CD4-positive, alpha-beta T cell treated with Interleukin-15 for 4 hours (primary cell): ENCODE measurements around the gene LSS.
"Not testable (repeated sequence)": the region's sequence is repeated elsewhere in the genome, so short reads cannot be mapped to it uniquely, and the experiment has no call there.

Experiments
- DNase-seq: peaks from one replicate; pipeline ENCODE4 v3.0.0-alpha.2; 2020; ENCODE audit warnings: low spot score

Gene LSS

GRCh38 chr21:46152927-46153246 lies 75.7 kb downstream of the LSS start:
- DNase-seq: no peak

GRCh38 chr21:46151989-46152926 lies 76.3 kb downstream of the LSS start:
- DNase-seq: no peak

GRCh38 chr21:46151261-46151988 lies 77.1 kb downstream of the LSS start:
- DNase-seq: no peak

- DNase-seq: no peak
Measured at GRCh38 chr21:46150491-46151121, 78.0 kb downstream of the LSS start.

- no peak for DNase-seq
Measured at GRCh38 chr21:46150073-46150472, 78.5 kb downstream of the LSS start.

- DNase-seq: no peak
Measured at GRCh38 chr21:46149205-46149901, 79.2 kb downstream of the LSS start.

- no peak for DNase-seq
Measured at GRCh38 chr21:46148106-46148505, 80.5 kb downstream of the LSS start.

GRCh38 chr21:46147429-46147828 lies 81.1 kb downstream of the LSS start:
- peak; percentile 47 for DNase-seq

GRCh38 chr21:46146856-46147255 lies 81.7 kb downstream of the LSS start:
- no peak for DNase-seq

GRCh38 chr21:46145840-46146691 lies 82.5 kb downstream of the LSS start:
- DNase-seq: no peak

GRCh38 chr21:46145159-46145839 lies 83.3 kb downstream of the LSS start:
- DNase-seq: no peak

- DNase-seq: no peak
Measured at GRCh38 chr21:46144464-46145070, 84.0 kb downstream of the LSS start.

GRCh38 chr21:46142582-46143473 lies 85.7 kb downstream of the LSS start:
- DNase-seq: peak; percentile 4

- DNase-seq: no peak
Measured at GRCh38 chr21:46141767-46142581, 86.6 kb downstream of the LSS start.

- not testable (repeated sequence) for DNase-seq
Measured at GRCh38 chr21:46140352-46141003, 88.1 kb downstream of the LSS start.

GRCh38 chr21:46139686-46140085 lies 88.9 kb downstream of the LSS start:
- no peak for DNase-seq

- DNase-seq: no peak
Measured at GRCh38 chr21:46138383-46138970, 90.1 kb downstream of the LSS start.
